Brain pericyte (primary cell): Measurements from ENCODE around the gene ATIC.

ENCODE experiments used
- DNase-seq: peaks from one replicate; pipeline ENCODE4 v3.0.0-alpha.2; 2012; ENCODE audit warnings: low read depth, low spot score

Gene ATIC

DNA sequence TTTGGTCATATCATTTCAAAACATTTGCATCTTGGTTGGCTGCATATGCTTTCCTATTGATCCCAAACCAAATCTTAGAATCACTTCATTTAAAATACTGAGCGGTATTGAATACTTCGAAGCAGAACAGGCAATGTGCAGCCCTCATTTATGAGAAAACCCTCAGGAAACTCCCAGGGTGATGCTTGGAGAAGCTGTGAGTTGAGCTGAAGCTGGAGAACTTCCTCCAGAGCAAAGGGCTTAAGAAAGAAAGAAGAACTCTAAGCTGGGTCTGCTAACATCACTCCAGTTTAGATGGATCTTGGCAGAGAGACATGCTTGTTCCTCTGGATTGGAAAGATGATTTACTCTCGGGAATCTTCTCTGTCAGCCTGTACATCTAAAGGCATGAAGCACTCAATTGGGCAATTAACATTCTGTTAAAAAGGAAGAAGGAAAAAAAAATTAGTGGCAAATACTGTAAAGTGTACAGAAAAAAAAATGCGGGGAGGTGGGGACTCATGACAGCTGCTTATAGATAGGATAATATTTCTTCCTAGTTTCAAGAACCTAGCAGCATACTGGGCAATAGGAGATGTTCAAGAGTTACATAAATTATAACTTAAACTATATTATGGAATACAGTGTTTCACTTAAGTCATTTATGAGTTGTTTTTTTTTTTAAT is 49.5 kb downstream of the ATIC start:
- no peak for DNase-seq

DNA sequence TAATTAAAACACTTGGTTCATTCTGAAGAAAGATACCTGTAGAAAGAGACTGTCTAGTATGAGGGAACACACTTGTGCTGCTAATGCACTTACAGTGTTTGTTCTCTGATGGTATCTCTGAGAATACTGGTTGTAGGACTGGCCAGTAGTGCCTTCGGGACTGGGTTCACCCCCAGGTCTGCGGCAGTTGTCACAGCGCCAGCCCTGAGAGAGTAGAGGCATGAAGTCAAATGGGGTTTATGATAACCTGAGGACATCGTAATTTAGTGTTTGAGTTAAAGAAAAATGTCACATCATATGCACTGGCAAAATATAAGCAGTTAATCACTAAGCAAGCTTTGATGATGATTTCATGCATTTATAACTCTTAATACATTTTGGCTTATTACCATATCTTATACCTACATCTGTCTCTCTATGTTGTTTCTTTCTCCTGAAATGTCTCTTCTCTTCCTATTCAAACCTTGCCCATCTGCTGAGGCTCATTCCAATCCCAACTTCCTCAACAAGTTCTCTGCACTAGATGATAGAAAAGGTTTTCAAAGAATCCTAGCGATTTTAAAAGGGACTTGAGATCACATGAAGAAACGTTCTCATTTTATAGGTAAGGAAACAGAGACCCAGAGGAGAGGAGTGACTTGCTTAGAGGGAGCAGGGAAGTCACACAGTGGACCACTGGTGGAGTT is 50.2 kb downstream of the ATIC start:
- no peak for DNase-seq

DNA sequence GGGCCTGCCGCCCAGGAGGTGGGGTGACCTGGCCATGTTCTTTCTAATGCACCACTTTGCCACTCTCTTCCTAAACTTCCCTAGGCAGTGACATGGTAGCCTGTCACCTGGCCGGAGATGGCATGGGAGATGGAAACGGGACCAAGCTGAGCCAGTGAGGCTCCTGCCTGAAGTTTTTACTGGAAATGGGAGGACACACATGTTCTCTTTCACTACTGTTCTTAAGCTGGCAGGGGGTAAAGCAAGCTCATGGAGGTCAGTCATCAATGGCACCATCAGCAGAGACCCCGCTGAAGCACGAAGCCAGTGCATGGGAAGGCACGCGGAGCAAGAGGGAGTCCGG is 50.7 kb downstream of the ATIC start:
- DNase-seq: no peak

DNA sequence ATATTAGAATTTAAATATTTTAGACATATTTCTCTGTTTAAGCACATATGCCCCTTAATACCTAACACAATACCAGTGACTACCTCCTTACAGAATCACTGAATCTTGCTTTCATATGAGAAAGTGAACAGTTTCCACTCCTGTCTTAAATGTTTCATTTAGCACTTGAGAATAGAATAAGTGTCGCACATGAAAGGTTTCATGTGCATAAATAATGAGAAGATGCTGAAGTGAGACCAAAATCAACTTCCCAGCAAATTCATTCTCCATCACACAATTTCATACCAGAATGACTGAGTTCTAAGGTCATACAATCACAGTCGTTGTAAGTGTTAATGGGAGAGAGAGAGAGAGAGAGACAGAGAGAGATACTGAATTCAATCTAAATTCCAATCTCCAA is 51.2 kb downstream of the ATIC start:
- no peak for DNase-seq

DNA sequence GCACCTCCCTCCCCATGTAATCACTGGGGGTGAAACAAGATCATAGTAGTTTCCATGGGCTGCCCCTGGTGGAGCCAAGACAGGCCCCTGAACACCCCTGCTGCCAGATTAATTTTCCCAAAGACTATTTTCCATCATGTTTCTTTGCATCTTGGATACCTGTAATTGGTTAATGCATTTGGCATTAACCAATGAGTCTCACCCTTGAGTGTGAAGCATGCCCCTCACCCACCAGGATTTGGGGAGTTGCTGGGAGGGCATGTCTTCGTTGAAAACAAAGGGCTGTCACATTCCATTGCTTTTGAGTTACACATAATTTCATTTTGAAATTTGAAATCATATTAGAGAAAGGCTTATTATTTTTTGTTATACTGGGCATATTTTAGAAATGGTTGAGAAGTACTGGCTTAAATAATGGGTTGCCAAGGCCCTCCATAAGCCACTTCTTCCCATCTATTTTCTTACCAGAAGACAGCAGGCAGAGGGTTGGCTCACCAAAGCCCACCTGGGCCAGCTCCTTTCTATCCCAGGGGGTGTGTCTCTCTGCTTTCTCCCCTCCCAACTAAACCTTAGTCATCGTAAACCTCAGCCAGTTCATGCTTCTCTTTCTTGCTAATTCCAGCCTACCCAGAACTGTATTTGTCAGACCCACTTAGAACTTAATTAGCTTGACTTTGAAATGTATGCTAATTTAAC is 51.8 kb downstream of the ATIC start:
- DNase-seq: no peak

DNA sequence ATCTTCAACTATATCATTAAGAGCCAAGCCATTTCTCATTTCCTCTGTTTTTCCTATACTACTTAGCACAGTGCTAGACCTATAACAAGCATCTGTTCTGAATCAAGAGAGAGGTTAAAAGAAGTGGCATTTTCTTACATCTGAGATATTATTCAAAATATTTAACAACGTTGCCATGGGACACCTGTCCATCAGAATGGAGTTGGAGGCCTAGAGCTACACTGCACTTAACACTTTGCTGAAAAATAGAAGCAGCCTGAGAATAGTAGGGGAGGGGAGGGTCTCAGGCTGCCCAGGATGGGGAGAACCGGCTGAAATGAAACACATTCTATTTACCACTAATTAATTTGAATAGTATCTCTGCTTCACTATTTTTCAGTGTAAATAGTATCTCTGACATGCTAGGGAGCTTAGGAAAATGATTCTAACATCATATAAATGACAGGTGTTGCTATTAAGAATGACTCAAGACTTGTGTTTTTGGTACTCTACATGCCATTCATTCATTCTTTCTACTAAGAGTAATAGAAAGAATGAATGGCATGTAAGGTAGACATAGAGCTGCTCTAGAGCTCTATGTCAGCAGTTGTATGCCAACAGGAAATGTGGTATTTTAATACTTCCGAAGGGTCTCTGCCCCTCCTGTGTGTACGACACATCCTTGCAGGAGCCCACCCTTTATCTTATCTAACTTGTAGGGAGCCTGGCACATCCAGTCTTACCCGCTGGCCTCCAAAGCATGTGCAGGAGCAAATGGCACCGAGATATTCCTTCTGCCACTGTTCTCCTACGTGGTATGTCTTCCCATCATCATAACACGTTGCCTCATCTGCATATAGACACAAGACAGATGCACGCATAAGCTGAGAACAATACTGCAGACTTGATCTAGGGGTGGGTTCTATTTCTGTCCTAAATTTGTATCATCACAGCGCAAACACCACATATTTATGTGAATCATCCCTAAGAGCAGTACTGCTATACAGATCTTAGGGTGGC is 52.6 kb downstream of the ATIC start:
- DNase-seq: no peak

DNA sequence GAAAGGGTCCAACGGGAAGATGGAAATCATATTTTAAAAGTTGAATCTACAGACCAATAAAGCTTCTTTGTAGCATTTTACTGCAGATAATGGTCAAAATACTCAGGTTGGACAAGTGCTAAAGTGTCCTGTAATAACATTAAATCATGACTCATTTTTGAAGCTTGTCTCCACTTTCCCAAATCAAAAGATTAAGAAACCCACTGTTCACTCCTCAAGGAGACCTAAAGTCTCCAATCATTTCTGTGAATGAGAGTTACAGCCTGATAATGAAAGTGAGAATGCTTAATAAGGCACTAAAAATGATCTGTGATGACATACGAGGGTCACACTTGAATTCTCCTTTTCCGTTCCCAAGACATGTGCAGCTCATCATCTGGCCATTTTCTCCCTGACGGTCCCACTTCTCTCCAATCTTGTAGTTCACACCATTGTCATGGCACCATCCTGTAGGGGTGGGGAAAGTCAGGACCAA is 53.4 kb downstream of the ATIC start:
- no peak for DNase-seq

DNA sequence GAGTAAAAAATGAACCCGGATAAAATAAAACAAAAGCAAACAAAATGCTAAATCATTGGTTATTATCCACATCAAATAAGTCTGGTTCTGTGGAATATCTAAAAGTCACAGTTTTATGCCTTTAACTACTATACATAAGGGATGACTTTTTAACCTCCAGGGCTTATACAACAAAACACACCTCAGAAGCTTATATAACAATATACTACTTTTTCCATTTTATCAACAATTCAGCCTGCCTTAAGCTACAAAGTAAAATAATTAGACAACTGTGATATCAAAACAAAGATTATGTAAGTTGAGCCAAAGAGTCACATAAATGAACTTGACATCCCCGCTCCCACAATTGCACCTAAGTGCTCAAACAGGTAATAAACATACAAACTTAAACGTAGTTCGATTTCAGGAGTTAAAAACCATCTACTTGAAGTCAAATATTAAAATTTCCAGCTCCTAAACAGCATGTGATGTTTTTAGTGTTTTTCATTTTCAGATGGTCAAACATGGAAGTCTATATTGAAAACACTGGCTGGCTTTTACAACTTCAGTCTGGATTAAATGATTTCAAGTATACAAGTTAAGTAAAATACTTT is 54.7 kb downstream of the ATIC start:
- DNase-seq: no peak

DNA sequence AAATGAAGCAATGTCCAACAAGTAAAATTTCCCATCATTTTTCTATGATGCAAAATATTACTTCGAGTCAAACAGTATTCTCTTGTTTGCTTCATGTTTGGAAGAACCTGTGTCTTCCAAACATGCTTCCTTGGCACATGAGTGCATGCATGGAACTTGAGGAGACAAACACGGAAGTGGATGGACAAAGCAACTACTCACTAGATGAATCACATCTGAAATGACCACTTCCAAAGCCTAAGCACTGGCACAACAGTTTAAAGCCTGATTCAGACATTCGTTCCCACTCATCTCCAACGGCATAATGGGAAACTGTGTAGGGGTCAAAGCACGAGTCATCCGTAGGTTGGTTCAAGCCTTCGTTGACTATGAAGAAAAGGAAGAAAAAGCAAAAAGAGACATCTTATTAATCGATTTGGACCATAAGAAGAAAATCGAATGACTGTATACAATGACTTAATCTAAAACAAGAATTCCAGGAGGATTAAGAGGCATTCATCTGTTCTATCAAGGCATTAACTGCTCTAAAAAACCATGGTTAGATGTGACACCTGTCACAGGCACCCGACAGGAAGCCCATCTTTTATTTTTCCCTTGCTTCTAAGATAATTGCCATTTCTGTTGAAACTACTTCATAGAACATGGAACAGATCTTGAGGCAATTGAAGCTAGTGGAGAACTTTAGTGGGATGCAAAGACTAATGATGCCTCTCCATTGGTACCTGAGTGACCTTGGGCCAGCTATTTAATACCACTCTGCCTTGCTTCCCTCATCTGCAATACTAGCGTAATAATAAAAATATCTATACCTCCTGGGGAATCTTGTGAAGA is 56.0 kb downstream of the ATIC start:
- DNase-seq: no peak

DNA sequence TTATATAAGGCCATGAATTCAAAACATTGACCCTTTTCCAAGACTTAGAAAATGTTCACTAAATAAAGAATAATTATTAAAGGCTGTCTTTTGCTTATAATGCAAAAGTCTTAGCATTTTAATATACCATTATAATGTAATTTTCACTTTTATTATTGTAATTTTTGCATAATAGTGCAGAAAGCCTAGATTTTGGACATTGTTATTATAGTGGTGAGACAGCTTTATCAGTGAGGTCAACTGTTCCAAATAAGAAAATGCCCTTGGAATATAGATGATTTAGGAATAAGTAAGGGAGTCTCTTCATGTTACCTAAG is 56.6 kb downstream of the ATIC start:
- no peak for DNase-seq

DNA sequence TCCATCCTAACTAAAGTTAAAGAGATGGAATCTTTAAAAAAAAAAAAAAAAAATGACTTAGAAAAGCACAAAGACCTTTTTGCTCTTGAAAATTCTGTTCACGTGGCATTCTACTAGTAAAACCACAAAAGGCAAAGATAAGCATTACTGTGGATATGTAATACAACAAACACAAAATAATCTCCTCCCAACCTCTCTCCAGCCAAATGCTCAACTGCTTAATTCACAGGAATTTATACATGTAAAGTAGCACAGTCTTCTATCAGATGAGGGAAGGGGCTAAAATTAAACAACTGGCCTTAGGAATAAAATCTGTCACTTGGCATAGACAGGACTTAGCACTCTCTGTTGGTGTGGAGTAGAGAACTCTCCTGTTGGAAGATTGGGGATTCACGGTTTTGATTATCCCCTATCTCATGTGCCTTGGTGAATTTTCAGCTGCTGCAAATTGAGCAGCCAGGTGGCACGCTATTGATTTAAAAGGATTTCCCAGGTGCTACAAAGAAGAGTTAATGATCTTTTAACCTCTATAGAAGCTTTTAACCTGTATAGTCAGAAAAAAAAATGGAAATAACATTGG is 57.4 kb downstream of the ATIC start:
- DNase-seq: no peak

DNA sequence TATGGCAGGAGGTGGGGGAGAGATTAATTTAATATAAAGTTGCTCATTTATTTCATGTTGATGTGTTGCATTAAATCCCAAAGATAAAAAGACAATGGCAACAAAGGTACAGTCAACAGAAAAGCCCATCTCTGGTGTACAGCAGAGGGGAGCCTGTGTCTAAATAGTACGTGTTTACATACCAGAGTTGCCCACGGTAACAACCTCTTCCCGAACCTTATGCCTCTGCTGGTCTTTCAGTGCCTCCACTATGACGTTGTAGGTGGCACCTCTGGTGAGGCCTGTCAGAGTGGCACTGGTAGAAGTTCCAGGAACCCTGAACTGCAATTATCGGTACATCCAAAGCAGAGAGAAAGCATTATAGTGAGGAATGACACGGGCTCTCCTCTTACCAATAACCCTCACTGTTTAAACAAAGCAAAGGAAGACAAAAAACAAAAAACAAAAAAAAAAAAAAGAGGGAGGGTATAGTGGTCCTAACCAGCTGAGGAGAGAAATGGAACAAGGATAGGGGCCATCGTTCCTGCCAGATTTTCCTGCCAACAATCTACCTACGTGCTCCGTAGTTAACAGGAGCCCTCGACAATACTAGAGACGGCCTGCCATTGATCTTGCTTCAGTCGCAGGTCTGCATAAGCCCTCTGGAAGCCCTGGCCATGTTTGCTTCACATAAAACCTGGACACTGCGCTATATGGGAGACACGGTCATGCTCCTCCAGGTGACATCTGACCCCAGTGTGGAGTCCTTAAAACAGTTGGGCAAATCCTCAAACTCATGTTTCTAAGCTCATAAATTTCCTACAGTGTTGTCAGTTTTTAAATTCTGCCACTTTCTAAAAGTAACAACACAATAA is 58.5 kb downstream of the ATIC start:
- no peak for DNase-seq

DNA sequence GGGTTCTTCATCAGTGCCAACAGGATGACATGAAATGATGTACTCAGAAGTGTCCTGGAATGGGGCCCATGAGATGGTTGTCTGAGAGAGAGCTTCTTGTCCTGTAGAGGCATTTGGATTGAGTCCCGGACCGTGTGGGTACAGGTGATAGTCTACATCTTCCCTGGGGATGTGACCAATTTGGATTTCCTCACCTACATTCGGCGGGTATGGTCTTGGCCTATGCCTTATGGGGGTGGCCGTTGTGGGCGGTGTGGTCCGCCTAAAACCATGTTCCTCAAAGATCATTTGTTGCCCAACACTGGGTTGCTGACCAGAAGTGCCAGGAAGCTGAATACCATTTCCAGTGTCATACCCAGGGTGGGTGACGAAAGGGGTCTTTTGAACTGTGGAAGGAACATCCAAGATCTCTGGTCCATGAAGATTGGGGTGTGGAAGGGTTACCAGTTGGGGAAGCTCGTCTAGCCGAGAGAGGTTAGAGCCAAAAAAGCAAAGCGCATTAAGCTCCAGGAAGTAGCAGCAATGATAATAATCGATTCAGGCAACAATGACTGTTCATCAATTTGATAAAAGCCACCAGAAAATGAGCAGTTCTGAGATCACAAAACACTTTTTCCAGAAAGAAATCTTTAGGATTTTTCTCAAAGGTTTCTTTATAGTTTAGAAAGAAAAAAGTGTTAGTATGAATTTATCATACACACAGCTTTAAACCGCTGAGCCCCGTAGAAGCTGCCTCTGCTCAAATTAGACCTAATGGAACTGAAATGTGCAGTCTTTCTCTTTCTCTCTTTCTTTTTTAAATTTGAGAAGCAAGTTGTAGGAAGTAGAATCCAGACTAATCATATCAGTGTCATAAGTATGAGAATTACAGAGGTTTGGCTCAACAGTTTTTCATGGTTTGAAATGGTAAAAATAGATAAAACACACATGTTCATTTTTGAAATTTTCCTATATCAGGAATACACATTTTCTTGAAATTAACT is 60.3 kb downstream of the ATIC start:
- no peak for DNase-seq

DNA sequence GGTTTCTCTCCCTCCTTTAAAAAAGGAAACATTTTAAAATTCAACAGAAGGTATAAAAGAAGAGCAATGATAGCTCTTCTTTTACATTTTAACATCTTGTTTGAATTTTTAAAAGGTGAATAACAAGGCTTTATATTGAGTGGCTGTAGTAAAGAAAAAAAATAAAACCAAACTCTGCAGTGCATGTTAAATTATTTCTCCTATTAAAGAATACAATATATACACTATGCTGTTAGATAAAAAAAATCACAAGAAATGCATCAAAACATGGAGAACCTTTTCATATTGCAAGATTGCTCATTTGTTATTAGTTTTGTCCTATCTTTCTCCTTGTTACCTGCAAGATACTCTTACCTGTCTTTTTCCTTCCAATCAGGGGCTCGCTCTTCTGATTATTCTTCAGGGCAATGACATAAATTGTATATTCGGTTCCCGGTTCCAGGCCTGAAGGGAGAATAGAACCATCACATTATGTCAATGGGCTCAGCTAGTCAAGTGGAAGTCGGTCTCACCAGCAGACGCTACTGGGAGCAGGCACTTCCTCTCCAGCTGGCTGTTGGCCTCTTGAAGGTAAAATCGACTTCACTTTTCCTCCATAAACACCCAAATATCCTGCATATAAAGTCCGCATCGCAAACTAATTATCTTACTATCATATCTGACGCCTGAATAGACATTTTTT is 61.2 kb downstream of the ATIC start:
- DNase-seq: no peak

DNA sequence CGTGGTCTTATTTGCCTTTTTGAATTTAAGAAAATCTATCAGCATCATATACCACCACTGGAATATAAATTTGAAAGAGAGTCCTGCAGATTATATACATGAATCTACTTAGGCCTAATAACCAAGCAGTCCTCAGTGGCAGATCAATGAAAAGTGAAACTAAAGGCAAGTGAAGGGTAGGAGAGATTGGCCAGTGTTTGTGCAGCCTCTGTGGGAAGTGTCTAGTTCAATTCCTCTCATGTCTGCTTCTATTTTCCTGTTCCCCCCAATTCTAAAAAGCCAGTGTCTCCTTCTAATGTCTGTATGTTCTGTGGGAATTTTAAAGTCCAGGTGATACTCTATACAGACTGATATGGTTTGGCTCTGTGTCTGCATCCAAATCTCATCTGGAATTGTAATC is 62.1 kb downstream of the ATIC start:
- DNase-seq: no peak

DNA sequence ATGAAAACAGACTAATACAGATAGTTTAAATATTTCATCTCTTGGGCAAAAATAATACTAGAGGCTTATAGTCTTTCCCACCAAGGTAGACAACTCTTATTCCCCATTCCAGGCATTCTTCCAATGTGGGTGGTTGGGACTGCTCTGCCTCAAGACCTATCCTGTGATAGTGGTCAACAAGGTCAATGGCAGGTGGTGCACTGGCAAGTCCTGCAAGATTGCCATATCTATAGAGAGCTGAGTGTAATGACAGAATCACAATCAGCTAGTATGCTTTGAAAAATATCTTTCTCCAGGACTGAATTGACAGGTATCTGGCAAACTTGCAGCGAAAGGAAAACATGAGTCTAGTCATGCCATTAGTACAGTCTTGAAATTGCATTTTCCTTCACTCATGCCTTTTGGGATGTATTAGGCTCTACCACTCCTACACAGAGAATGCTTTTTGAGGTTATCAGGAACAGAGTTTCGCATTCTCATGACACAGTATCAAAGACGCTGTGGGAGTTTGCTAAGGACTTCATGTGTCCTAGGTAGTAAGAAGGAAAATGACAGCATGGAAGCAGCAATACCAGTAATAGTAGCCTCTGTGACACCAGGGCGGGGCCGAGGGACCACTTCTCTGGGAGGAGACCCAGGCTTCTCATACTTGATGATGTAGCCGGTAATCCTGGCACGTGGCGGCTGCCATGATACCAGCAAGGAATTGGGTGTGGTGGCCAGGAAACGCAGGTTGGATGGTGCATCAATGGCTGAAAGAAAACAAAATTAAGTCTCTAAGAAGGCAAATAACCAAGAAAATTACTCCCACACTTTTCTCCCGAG is 63.0 kb downstream of the ATIC start:
- no peak for DNase-seq

DNA sequence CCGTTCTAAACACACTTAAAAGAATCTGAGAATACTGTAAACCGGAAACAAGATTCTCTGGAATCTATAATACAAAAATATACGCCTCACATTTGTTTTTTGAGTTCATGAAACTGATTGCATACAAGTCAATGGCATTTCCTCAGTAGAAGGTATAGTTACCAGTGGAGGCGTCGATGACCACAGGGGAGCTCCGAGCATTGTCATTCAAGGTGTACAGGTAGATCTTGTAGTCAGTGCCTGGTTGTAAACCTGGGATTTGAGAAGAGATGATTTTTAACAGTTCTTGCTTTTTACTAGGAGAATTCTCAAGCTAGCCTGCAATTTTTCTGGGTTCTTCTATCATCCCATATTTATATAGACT is 63.6 kb downstream of the ATIC start:
- DNase-seq: no peak
